GM20000 (cell line): ENCODE measurements around the gene IFIT1B.

Source experiments
- DNase-seq: peaks from one replicate; pipeline ENCODE4 v3.0.0; 2012; ENCODE audit warnings: low spot score
- CTCF ChIP-seq: IDR thresholded peaks from 2 replicates; pipeline ENCODE4 v1.5.1; 2012; ENCODE audit warnings: mild to moderate bottlenecking, control low read depth; ENCODE audit errors: extremely low read depth, missing control alignments

Gene IFIT1B

DNA sequence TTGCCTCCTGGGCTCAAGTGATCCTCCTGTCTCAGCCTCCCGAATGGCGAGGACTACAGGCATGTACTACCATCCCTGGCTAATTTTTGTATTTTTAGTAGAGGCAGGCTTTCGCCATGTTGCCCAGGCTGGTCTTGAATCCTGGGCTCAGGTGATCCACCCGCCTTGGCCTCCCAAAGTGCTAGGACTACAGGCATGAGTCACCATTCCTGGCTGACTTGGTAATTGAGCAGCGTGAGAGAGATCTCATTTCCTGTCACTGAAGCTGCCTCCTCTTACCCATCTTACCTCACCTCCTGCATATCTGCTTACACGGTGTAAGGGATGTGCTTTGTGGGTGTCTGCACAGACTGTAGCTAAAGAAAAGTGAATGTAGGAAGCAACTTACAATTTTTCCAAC is 40.4 kb upstream of the IFIT1B start:
- no peak for TF ChIP-seq CTCF
- DNase-seq = peak; percentile 15

DNA sequence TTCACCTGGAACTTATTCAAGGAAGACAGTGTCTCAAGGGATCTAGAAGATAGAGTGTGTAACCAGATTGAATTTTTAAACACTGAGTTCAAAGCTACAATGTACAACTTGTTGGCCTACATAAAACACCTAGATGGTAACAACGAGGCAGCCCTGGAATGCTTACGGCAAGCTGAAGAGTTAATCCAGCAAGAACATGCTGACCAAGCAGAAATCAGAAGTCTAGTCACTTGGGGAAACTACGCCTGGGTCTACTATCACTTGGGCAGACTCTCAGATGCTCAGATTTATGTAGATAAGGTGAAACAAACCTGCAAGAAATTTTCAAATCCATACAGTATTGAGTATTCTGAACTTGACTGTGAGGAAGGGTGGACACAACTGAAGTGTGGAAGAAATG is 39.1 kb upstream of the IFIT1B start:
- no peak for DNase-seq
- no peak for TF ChIP-seq CTCF

DNA sequence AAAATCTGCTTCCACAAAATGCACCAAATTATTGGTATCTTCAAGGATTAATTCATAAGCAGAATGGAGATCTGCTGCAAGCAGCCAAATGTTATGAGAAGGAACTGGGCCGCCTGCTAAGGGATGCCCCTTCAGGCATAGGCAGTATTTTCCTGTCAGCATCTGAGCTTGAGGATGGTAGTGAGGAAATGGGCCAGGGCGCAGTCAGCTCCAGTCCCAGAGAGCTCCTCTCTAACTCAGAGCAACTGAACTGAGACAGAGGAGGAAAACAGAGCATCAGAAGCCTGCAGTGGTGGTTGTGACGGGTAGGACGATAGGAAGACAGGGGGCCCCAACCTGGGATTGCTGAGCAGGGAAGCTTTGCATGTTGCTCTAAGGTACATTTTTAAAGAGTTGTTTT is 38.0 kb upstream of the IFIT1B start:
- DNase-seq = no peak
- no peak for TF ChIP-seq CTCF

DNA sequence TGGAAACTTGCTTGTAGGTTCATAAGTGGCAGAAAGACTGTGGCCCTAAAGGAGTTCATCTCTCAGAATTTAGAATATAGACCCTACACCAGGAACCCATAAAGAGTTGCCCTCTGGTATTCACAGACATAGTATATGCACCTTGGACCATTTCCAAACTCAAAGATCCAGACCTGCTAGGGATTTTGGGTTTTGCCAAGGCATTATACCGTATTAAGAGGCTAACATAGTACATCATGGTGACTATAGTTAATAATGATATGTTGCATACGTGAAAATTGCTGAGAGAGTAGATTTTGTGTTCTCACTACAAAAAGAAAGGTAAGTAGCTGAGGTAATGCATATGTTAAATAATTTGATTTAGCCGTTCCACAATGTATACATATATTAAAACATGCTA is 36.2 kb upstream of the IFIT1B start:
- DNase-seq = no peak
- TF ChIP-seq CTCF = no peak

- no peak for TF ChIP-seq CTCF
- DNase-seq = no peak
These were observed 35.5 kb upstream of the IFIT1B start for GRCh38 chr10:89342206-89342958.

GRCh38 chr10:89343089-89343767 is 34.6 kb upstream of the IFIT1B start:
- TF ChIP-seq CTCF = no peak
- no peak for DNase-seq

GRCh38 chr10:89344156-89344555 is 33.7 kb upstream of the IFIT1B start:
- TF ChIP-seq CTCF = no peak
- DNase-seq = no peak
